K562 (cell line): Measurements from ENCODE around the gene FKBP1B. TPM values are rescaled to one million over a fixed set of nuclear protein-coding genes. Genes with fewer than 3 reads are reported as not detected.

Source experiments
- CHAMP1 ChIP-seq: fragments of 450-650 bp; IDR thresholded peaks from 2 replicates; pipeline ENCODE4 v1.6.1; 2016; ENCODE audit warnings: mild to moderate bottlenecking
- CXXC5 ChIP-seq: fragments of 250-450 bp; sonication (Bioruptor Pico); IDR thresholded peaks from 2 replicates; pipeline ENCODE4 v1.8.0; 2022; ENCODE audit warnings: inconsistent platforms, mild to moderate bottlenecking, moderate library complexity
- FOS ChIP-seq: IDR thresholded peaks from 3 replicates; pipeline ENCODE4 v1.6.1; 2011; ENCODE audit not compliant: insufficient read length; ENCODE audit errors: extremely low read depth
- GTF2A2 ChIP-seq: IDR thresholded peaks from 2 replicates; pipeline ENCODE4 v1.6.1; 2016; ENCODE audit warnings: mild to moderate bottlenecking, missing genetic modification characterization, missing compliant biosample characterization
- HCFC1 ChIP-seq: IDR thresholded peaks from 2 replicates; pipeline ENCODE4 v1.6.1; 2012; ENCODE audit warnings: low read depth, low read length, improper control_type of control experiment
- HDAC1 ChIP-seq, 2 experiments: fragments of 450-650 bp; IDR thresholded peaks; 2 replicates each; pipeline ENCODE4 v1.6.1; 2016 to 2017; ENCODE audit warnings: inconsistent platforms in 1 of 2, mild to moderate bottlenecking in 1 of 2, moderate library complexity in 1 of 2
- MEF2D ChIP-seq: conservative IDR thresholded peaks from 2 replicates; pipeline ENCODE4 v1.6.1; 2016; ENCODE audit warnings: low read depth, missing genetic modification characterization, missing compliant biosample characterization
- MTA3 ChIP-seq: fragments of 450-650 bp; formaldehyde crosslinking; IDR thresholded peaks from 2 replicates; pipeline ENCODE4 v1.6.1; 2017; ENCODE audit warnings: mild to moderate bottlenecking, borderline replicate concordance
- NONO ChIP-seq, 2 experiments: fragments of 200-400 bp in 1 of 2; fragments of 450-650 bp in 1 of 2; formaldehyde crosslinking in 1 of 2; IDR thresholded peaks; 2 replicates each; pipeline ENCODE4 v1.6.1; 2017; ENCODE audit warnings: low read depth in 2 of 2, mild to moderate bottlenecking in 2 of 2, moderate library complexity in 2 of 2, low read length in 1 of 2
- OTX1 ChIP-seq: fragments of 450-650 bp; formaldehyde crosslinking; IDR thresholded peaks from 2 replicates; pipeline ENCODE4 v1.4.0; 2022; ENCODE audit warnings: mild to moderate bottlenecking
- PHTF2 ChIP-seq: fragments of 250-450 bp; sonication (Bioruptor Pico); IDR thresholded peaks from 2 replicates; pipeline ENCODE4 v1.5.0; 2021; ENCODE audit warnings: mild to moderate bottlenecking
- POLR2A ChIP-seq: fragments of 450-650 bp; conservative IDR thresholded peaks from 2 replicates; pipeline ENCODE4 v1.6.1; 2016
- RB1 ChIP-seq: fragments of 450-650 bp; IDR thresholded peaks from 2 replicates; pipeline ENCODE4 v1.6.1; 2017; ENCODE audit warnings: low read depth, mild to moderate bottlenecking
- RREB1 ChIP-seq: fragments of 250-450 bp; sonication (Bioruptor Pico); IDR thresholded peaks from 2 replicates; pipeline ENCODE4 v1.4.0; 2020
- TBL1XR1 ChIP-seq, 2 experiments: IDR thresholded peaks; 2 replicates each; pipeline ENCODE4 v1.6.1; 2012; ENCODE audit warnings: improper control_type of control experiment in 2 of 2, low read length in 2 of 2, mild to moderate bottlenecking in 1 of 2
- TFAP4 ChIP-seq: sonication (generic); formaldehyde crosslinking; IDR thresholded peaks from 2 replicates; pipeline ENCODE4 v1.8.0; 2022; ENCODE audit warnings: missing genetic modification reagents, mild to moderate bottlenecking, moderate library complexity, borderline replicate concordance
- ZNF140 ChIP-seq: fragments of 250-450 bp; sonication (Bioruptor Pico); IDR thresholded peaks from 2 replicates; pipeline ENCODE4 v1.8.0; 2021; ENCODE audit warnings: moderate library complexity, mild to moderate bottlenecking, inconsistent platforms
- ZNF143 ChIP-seq: sonication (generic); formaldehyde crosslinking; IDR thresholded peaks from 2 replicates; pipeline ENCODE4 v1.9.0; 2022; ENCODE audit warnings: mild to moderate bottlenecking, missing genetic modification reagents
- ZNF707 ChIP-seq: fragments of 250-450 bp; sonication (Bioruptor Pico); conservative IDR thresholded peaks from 2 replicates; pipeline ENCODE4 v1.8.0; 2022; ENCODE audit warnings: inconsistent platforms, mild to moderate bottlenecking, moderate library complexity
- polyA plus RNA-seq, 8 experiments: library from polyadenylated mRNA; depleted of rRNA in 4 of 8; stranded (reverse) in 5 of 8; unstranded in 3 of 8; fragments of >200 nt; fragmentation: Nextera tagmentation in 2 of 8; fragmentation: Illumina TruSeq in 1 of 8; extraction: Ambion mirVana in 2 of 8; extraction: Trizol in 1 of 8; gene quantifications; 2 replicates each; pipeline versions ENCODE4 v1.2.1 to v1.2.3, GENCODE V29; 2011 to 2014; ENCODE audit warnings: inconsistent platforms in 1 of 8, missing spikeins in 1 of 8
- total RNA-seq, 7 experiments: library from RNA; depleted of rRNA in 6 of 7; stranded (reverse); fragments of >200 nt in 6 of 7; fragmentation: Illumina TruSeq in 2 of 7; extraction: Trizol in 2 of 7; gene quantifications; 2 replicates each; pipeline versions ENCODE4 v1.2.1 to v1.2.3, GENCODE V29; 2011 to 2021; ENCODE audit warnings: low replicate concordance in 1 of 7

The FKBP1B gene
- total and polyA plus RNA-seq, 9 of the 15 experiments (the other 6 are each of a cell fraction or from before 2014, with no cell fraction given) = 0.58 to 9.4 (median 1.6) TPM

- TF ChIP-seq NONO (IDR thresholded peaks at IDR 0.05; ENCODE audit: low read depth in 2 of 2, low read length in 1 of 2) = no peak
- no peak for TF ChIP-seq RB1
- TF ChIP-seq GTF2A2 (tag) = no peak
- TF ChIP-seq CHAMP1 = no peak
- peak; percentile 78 for TF ChIP-seq CXXC5 (CRISPR knock-in tag)
- no peak for TF ChIP-seq MEF2D (tag)
- peak; percentile 96 for TF ChIP-seq POLR2A
- no peak for TF ChIP-seq RREB1
- TF ChIP-seq TFAP4 (CRISPR knock-in tag) = peak; percentile 51; the same call in 1 of the 2 replicates
- 0 out of 4 replicates have a peak, but pooled peaks of 1 of the 2 experiments have one; percentile 11 for TF ChIP-seq TBL1XR1 (IDR thresholded peaks at IDR 0.05; ENCODE audit: low read length in 2 of 2)
- TF ChIP-seq FOS = peak; percentile 97
- no peak for TF ChIP-seq ZNF707 (CRISPR knock-in tag)
- peak; percentile 92 for TF ChIP-seq OTX1 (CRISPR knock-in tag)
- peak; percentile 90 for TF ChIP-seq ZNF143
- TF ChIP-seq MTA3 = peak; percentile 81; the same call in 1 of the 2 replicates
- TF ChIP-seq HCFC1 = peak; percentile 92
- no peak for TF ChIP-seq PHTF2 (CRISPR knock-in tag)
- TF ChIP-seq HDAC1 (IDR thresholded peaks at IDR 0.05) = peak in 1 of 2 experiments; percentile 97; a peak in 2 of 4 replicates
- TF ChIP-seq ZNF140 = no peak
These were observed 2.4 kb upstream of the FKBP1B start, which contains the start of gene WDCP (continued) for GRCh38 chr2:24046930-24047702.
